GM23248 (cell line): ENCODE measurements around the gene DNAJC7. TPM values are rescaled to one million over a fixed set of nuclear protein-coding genes. Genes with fewer than 3 reads are reported as not detected.

Experiments
- DNase-seq: peaks from one replicate; pipeline ENCODE4 v3.0.0-alpha.2; 2015
- H2AFZ ChIP-seq: fragments of 200-600 bp; sonication (generic); 2 replicates; pipeline ENCODE4 v1.6.1; 2016; ENCODE audit warnings: antibody characterized with exemption
- H3F3A ChIP-seq: fragments of 200-600 bp; sonication (generic); 2 replicates; pipeline ENCODE4 v1.6.1; 2016; ENCODE audit warnings: mild to moderate bottlenecking, antibody characterized with exemption, mixed run types; ENCODE audit not compliant: insufficient read depth
- H3K27ac ChIP-seq: fragments of 200-600 bp; sonication (generic); 2 replicates; pipeline ENCODE4 v1.5.1; 2016; ENCODE audit warnings: mild to moderate bottlenecking
- H3K27me3 ChIP-seq: fragments of 200-600 bp; sonication (generic); replicated peaks from 2 replicates; pipeline ENCODE4 v1.6.1; 2016; ENCODE audit warnings: mild to moderate bottlenecking; ENCODE audit not compliant: insufficient read depth
- H3K36me3 ChIP-seq: fragments of 200-600 bp; sonication (generic); 2 replicates; pipeline ENCODE4 v1.6.1; 2016; ENCODE audit warnings: low read depth, mild to moderate bottlenecking
- H3K4me1 ChIP-seq: fragments of 200-600 bp; sonication (generic); 2 replicates; pipeline ENCODE4 v1.6.1; 2016; ENCODE audit warnings: mild to moderate bottlenecking; ENCODE audit not compliant: insufficient read depth
- H3K4me2 ChIP-seq: fragments of 200-600 bp; sonication (generic); one replicate; pipeline ENCODE4 v1.6.1; 2016; ENCODE audit warnings: mild to moderate bottlenecking; ENCODE audit not compliant: unreplicated experiment
- H3K4me3 ChIP-seq: fragments of 200-600 bp; sonication (generic); 2 replicates; pipeline ENCODE4 v1.5.1; 2016; ENCODE audit warnings: mild to moderate bottlenecking
- H3K79me2 ChIP-seq: fragments of 200-600 bp; sonication (generic); 2 replicates; pipeline ENCODE4 v1.6.1; 2016; ENCODE audit warnings: mild to moderate bottlenecking; ENCODE audit not compliant: insufficient read depth
- H3K9ac ChIP-seq: fragments of 200-600 bp; sonication (generic); 2 replicates; pipeline ENCODE4 v1.6.1; 2016; ENCODE audit warnings: mild to moderate bottlenecking
- H3K9me2 ChIP-seq: fragments of 200-600 bp; sonication (generic); 2 replicates; pipeline ENCODE4 v1.6.1; 2016; ENCODE audit warnings: mixed run types, mild to moderate bottlenecking, moderate library complexity; ENCODE audit not compliant: insufficient read depth
- H3K9me3 ChIP-seq: fragments of 200-600 bp; sonication (generic); one replicate; pipeline ENCODE4 v1.6.1; 2017; ENCODE audit warnings: low read depth
- H4K20me1 ChIP-seq: fragments of 200-600 bp; sonication (generic); 2 replicates; pipeline ENCODE4 v1.6.0; 2016; ENCODE audit not compliant: insufficient read depth
- EZH2 ChIP-seq: fragments of 200-600 bp; sonication (generic); IDR thresholded peaks from 2 replicates; pipeline ENCODE4 v1.6.1; 2018; ENCODE audit warnings: antibody characterized with exemption, mild to moderate bottlenecking; ENCODE audit not compliant: insufficient read depth, poor library complexity, severe bottlenecking
- EZH2phosphoT487 ChIP-seq: fragments of 200-600 bp; sonication (generic); IDR thresholded peaks from 2 replicates; pipeline ENCODE4 v1.6.1; 2018; ENCODE audit warnings: antibody characterized with exemption, moderate library complexity, mild to moderate bottlenecking, low read depth; ENCODE audit not compliant: insufficient read depth
- WGBS, 2 experiments: methylation state at CpG; one replicate each; pipeline ENCODE4 v1.1.6; 2015 to 2017; ENCODE audit warnings: low lambda C conversion rate in 2 of 2, low coverage in 1 of 2; ENCODE audit errors: missing lambda C conversion rate in 2 of 2; 5-methylcytosine and 5-hydroxymethylcytosine counted together
- in situ Hi-C: fragments of 300-500 bp; cut with MboI; formaldehyde crosslinking; loops from 2 replicates; pipeline ENCODE4 v1.15.0; 2020
- polyA plus RNA-seq: library from polyadenylated mRNA; unstranded; fragments of >200 nt; fragmentation: Nextera tagmentation; extraction: Ambion mirVana; gene quantifications from 2 replicates; pipeline ENCODE4 v1.2.1, GENCODE V29; 2016
- total RNA-seq: library from RNA; depleted of rRNA; stranded (reverse); fragments of >200 nt; shearing (Covaris generic); gene quantifications from 2 replicates; pipeline ENCODE4 v1.2.3, GENCODE V29; 2014

Gene DNAJC7
- total and polyA plus RNA-seq, 2 experiments from 2014 or later = 61.6 to 73.5 TPM

DNA sequence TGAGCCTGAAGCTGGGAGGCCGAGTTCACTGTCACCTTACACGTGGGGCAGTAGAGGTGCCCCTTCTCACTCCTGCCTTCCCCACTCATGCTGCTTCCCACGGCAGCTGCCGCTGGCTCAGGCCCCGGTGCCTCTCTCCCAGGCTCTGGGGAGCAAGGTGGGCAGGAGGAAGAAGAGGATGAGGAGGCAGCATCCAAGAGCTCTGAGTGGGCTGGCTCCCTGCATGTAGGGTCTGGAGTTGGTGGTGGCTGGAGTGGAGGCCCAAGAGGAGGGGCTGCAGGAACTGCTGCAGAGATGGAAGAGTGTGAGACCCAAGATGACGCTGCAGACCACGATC is 11.5 kb upstream of the DNAJC7 start:
- in situ Hi-C loops = no loop called here
- Histone ChIP-seq H3K9me3 (no peaks in the 10 kb centered on the region), H3K9me2 (no peaks in the 10 kb centered on the region), H3K4me3 (no peak overlapping the region), H3K27ac (no peak overlapping the region), H4K20me1 (no peaks in the 10 kb centered on the region), H3K9ac (no peak overlapping the region), H3K79me2 (no peaks in the 10 kb centered on the region), H3K4me2 (no peak overlapping the region), H3K27me3 (no peaks in the 10 kb centered on the region), H3F3A (peaks cover 20% of the 10 kb centered on the region), H2AFZ (no peak overlapping the region), H3K4me1 (peaks cover 8% of the 10 kb centered on the region), H3K36me3 (no peaks in the 10 kb centered on the region; the same call in 1 of the 2 replicates)
- 64 to 71% methylated on average over 7 of the region's 7 CpGs for WGBS, 2 experiments
- TF ChIP-seq EZH2phosphoT487 = no peak
- TF ChIP-seq EZH2 = no peak
- DNase-seq = no peak

DNA sequence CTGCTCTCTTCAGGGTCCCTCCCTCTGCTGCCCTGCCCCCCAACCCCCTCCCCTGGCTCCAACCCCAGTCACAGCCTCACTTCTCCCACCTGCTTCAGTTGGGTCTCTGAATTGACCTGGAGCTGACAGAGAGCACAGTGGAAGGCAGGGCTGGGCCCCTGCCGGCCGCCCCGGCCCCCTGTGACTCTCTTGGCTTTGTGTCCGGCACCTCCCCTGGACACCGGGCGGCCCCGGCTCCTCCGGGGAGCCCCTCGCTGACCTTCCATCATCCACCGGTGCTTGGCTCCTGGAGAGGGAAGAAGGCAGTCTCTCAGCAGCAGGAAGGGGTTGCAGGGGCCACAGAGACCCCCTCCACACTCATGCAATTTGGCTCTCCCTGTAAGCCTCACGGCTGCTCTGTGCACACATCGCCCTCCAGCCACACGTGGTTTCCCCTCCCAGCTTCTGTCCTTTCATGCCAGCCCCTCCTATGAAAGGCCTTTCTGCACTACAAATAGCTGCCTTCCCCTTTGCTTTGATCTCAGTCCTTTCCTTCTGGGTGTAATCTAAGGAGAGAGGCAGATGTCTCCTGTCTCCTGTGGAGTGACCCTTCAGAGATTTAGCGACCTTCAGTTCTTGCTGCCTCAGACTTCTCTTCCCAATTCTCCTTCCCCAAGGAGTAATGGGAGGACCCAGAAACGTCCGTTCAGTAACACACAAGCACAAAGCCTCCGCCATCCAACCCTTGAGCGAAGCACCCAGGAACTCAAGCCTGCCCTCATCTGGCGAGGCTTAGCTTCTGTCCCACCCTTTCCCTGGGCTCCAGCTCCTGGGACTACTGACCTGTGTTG is 10.9 kb upstream of the DNAJC7 start:
- no peaks in the 10 kb centered on the region for H3K79me2 ChIP-seq
- in situ Hi-C loops = no loop called here
- no peaks in the 10 kb centered on the region for H3K9me3 ChIP-seq
- H3K4me3 ChIP-seq = no peak overlapping the region
- no peaks in the 10 kb centered on the region for H3K27me3 ChIP-seq
- no peak overlapping the region for H3K4me2 ChIP-seq
- no peak for TF ChIP-seq EZH2phosphoT487
- no peak for TF ChIP-seq EZH2
- H3K9ac ChIP-seq = no peak overlapping the region
- H3K36me3 ChIP-seq = no peaks in the 10 kb centered on the region; the same call in 1 of the 2 replicates
- peaks cover 24% of the 10 kb centered on the region for H3F3A ChIP-seq
- no peaks in the 10 kb centered on the region for H4K20me1 ChIP-seq
- peaks cover 8% of the 10 kb centered on the region for H3K4me1 ChIP-seq
- 43 to 45% methylated on average over 19 of the region's 19 CpGs for WGBS, 2 experiments
- peak; percentile 44 for DNase-seq
- no peak overlapping the region for H3K27ac ChIP-seq
- no peaks in the 10 kb centered on the region for H3K9me2 ChIP-seq
- no peak overlapping the region for H2AFZ ChIP-seq

DNA sequence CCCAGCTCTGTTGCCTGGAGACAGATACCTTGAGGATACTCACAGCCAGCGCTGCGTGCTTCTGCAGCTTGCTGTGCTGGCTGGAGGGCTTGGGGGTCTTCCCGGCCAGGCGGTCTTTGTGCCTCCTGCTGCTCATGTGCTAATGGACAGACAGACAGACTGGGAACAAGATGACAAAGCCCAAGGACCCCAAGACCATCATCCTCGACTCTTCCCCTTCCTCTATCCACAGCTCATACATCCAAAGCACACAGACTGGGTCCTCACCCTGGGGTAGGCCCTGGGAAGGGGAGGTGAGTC is 10.3 kb upstream of the DNAJC7 start:
- no peak for DNase-seq
- WGBS, 2 experiments = 69 to 73% methylated on average over 5 of the region's 5 CpGs
- H3K4me1 ChIP-seq = peaks cover 8% of the 10 kb centered on the region
- H3K79me2 ChIP-seq = no peaks in the 10 kb centered on the region
- no peaks in the 10 kb centered on the region for H3K27me3 ChIP-seq
- no peaks in the 10 kb centered on the region; the same call in 1 of the 2 replicates for H3K36me3 ChIP-seq
- no peak overlapping the region for H3K9ac ChIP-seq
- H3K9me2 ChIP-seq = no peaks in the 10 kb centered on the region
- peaks cover 28% of the 10 kb centered on the region for H3F3A ChIP-seq
- no peaks in the 10 kb centered on the region for H4K20me1 ChIP-seq
- no peak overlapping the region for H3K27ac ChIP-seq
- H3K4me3 ChIP-seq = no peak overlapping the region
- in situ Hi-C loops = no loop called here
- no peak for TF ChIP-seq EZH2phosphoT487
- TF ChIP-seq EZH2 = no peak
- no peak overlapping the region for H3K4me2 ChIP-seq
- H2AFZ ChIP-seq = no peak overlapping the region
- no peaks in the 10 kb centered on the region for H3K9me3 ChIP-seq

DNA sequence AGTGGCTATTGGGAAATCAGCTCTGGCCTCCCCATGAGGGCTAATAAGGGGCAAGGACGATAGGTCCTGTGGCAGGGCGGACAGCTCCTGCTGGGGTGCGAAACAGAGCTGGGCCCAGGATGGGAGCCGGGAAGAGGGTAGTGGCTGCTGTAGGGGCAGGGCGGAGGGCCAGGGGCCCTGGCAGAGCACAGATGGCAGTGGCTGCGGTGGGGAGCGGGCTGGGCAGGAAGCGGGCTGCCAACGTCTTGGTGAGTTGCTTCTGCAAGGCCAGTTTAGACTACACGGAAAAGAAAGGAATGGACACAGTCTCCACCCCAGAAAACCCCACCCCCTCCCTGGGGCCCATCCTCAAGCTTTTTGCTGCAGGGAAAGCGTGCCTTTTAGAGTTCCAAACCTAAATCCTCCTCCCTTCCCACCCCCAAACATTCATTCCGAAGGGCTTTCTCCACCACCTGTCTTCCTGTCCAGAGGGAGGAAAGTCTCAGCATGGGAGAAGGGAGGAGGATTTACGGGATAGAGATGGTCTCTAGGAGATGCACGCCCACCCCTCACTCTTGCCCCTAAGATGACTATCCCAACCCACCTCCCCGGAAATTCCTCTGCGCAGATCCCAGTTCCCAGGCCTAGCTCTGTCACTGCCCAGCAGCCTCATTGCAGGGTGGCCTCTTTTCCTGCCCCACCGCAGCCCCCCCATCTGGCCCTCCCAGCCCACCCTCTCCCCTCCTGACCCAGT is 9.8 kb upstream of the DNAJC7 start:
- Histone ChIP-seq H3K4me2 (no peak overlapping the region), H3K9me2 (no peaks in the 10 kb centered on the region), H4K20me1 (no peaks in the 10 kb centered on the region), H2AFZ (no peak overlapping the region), H3K4me1 (peaks cover 8% of the 10 kb centered on the region), H3K4me3 (no peak overlapping the region), H3K9ac (no peak overlapping the region), H3K9me3 (no peaks in the 10 kb centered on the region), H3K27me3 (no peaks in the 10 kb centered on the region), H3K27ac (no peak overlapping the region), H3F3A (peaks cover 28% of the 10 kb centered on the region), H3K79me2 (0 out of 2 replicates have a peak, but pooled peaks cover under 1% of the 10 kb centered on the region), H3K36me3 (no peaks in the 10 kb centered on the region; the same call in 1 of the 2 replicates)
- in situ Hi-C loops = no loop called here
- DNase-seq = no peak
- 41 to 44% methylated on average over 16 to 17 of the region's 17 CpGs for WGBS, 2 experiments
- TF ChIP-seq EZH2 (no peak), EZH2phosphoT487 (no peak)
